ENCODE data around the gene CFAP100.

CFAP100 gene

GRCh38 chr3:126391631-126392030 lies 3.1 kb upstream of the CFAP100 start:
- TF ChIP-seq ZFX (IDR thresholded peaks at IDR 0.05; ENCODE audit: borderline replicate concordance) (no peak), CTCF (IDR thresholded peaks at IDR 0.05) (no peak)
- H3K27ac ChIP-seq: no peak overlapping the region

- TF ChIP-seq ZFX (IDR thresholded peaks at IDR 0.05; ENCODE audit: borderline replicate concordance) (no peak), CTCF (IDR thresholded peaks at IDR 0.05) (no peak)
- no peak overlapping the region for H3K27ac ChIP-seq
Observed at GRCh38 chr3:126392246-126392645, 2.5 kb upstream of the CFAP100 start.

- H3K27ac ChIP-seq: no peak overlapping the region
- TF ChIP-seq ZFX (IDR thresholded peaks at IDR 0.05; ENCODE audit: borderline replicate concordance) (no peak), CTCF (IDR thresholded peaks at IDR 0.05) (no peak)
Observed at GRCh38 chr3:126393563-126393962, 1.1 kb upstream of the CFAP100 start.

GRCh38 chr3:126394977-126395321 lies 240 bp downstream of the CFAP100 start:
- H3K27ac ChIP-seq: no peak overlapping the region
- TF ChIP-seq ZFX (IDR thresholded peaks at IDR 0.05; ENCODE audit: borderline replicate concordance) (no peak), CTCF (IDR thresholded peaks at IDR 0.05) (no peak)

GRCh38 chr3:126395846-126396513 lies 1.3 kb downstream of the CFAP100 start:
- no peak overlapping the region for H3K27ac ChIP-seq
- TF ChIP-seq CTCF (IDR thresholded peaks at IDR 0.05) (no peak), ZFX (IDR thresholded peaks at IDR 0.05; ENCODE audit: borderline replicate concordance) (no peak)

- no peak for TF ChIP-seq ZFX (IDR thresholded peaks at IDR 0.05; ENCODE audit: borderline replicate concordance)
- no peak for TF ChIP-seq CTCF (IDR thresholded peaks at IDR 0.05)
- no peak overlapping the region for H3K27ac ChIP-seq
Observed at GRCh38 chr3:126396536-126396935, 1.8 kb downstream of the CFAP100 start.

GRCh38 chr3:126397610-126398422 lies 3.1 kb downstream of the CFAP100 start:
- no peak for TF ChIP-seq CTCF (IDR thresholded peaks at IDR 0.05)
- no peak for TF ChIP-seq ZFX (IDR thresholded peaks at IDR 0.05; ENCODE audit: borderline replicate concordance)
- H3K27ac ChIP-seq: no peak overlapping the region
